ENCODE measurements around the gene EFNA4.

- no peak for TF ChIP-seq SAFB2 (IDR thresholded peaks at IDR 0.05; ENCODE audit: borderline replicate concordance, low read depth, low read length, severe bottlenecking)
- TF ChIP-seq ARID2 (IDR thresholded peaks at IDR 0.05), result no peak
- no peak for TF ChIP-seq CTCF (IDR thresholded peaks at IDR 0.05 in 2 of 3, conservative IDR thresholded peaks at IDR 0.05 in 1 of 3; ENCODE audit: insufficient read depth in 2 of 3, low read depth in 1 of 3, low read length in 3 of 3)
- TF ChIP-seq TAF15 (IDR thresholded peaks at IDR 0.05; ENCODE audit: low read depth, low read length), result no peak
Measured at GRCh38 chr1:155060736-155061135, 2.8 kb upstream of the EFNA4 start.

Measured in K562 (cell line).